Measurements from ENCODE around the gene SRGAP1. TPM values are rescaled to one million over a fixed set of nuclear protein-coding genes. Genes with fewer than 3 reads are reported as not detected.

The SRGAP1 gene
- total RNA-seq, 1 experiment from 2014 or later: 28.3 TPM

DNA sequence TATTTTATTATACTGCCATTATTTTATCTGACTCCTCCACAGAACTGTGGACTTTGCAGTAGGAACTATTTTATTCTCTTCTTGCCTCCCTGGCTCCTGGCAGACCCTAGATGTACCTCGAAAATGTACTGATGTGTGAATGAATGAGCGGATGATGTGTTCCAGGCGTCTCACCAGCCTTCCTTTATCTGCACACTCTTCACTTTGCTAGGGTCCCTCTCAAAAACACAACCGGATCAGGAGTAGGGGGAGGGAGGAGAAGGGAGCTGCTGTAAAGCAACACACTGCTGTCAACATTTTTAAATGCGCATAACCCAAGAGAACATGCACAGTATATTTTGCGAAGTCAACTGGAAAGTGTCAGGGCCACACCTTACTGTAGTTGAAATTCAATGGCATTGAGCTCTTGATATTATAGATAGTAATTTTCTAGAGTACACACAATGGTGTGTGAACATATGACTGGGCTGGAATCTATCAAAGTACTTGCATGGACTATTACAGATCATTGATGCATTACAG is 36.3 kb downstream of the SRGAP1 start:
- TF ChIP-seq, protein P1, sequence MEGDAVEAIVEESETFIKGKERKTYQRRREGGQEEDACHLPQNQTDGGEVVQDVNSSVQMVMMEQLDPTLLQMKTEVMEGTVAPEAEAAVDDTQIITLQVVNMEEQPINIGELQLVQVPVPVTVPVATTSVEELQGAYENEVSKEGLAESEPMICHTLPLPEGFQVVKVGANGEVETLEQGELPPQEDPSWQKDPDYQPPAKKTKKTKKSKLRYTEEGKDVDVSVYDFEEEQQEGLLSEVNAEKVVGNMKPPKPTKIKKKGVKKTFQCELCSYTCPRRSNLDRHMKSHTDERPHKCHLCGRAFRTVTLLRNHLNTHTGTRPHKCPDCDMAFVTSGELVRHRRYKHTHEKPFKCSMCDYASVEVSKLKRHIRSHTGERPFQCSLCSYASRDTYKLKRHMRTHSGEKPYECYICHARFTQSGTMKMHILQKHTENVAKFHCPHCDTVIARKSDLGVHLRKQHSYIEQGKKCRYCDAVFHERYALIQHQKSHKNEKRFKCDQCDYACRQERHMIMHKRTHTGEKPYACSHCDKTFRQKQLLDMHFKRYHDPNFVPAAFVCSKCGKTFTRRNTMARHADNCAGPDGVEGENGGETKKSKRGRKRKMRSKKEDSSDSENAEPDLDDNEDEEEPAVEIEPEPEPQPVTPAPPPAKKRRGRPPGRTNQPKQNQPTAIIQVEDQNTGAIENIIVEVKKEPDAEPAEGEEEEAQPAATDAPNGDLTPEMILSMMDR (IDR thresholded peaks at IDR 0.05; ENCODE audit: unreplicated experiment): no peak
- CTCF ChIA-PET: no interaction called here
- no peak for DNase-seq
- Mint-ChIP-seq H3K9me3 (ENCODE audit: low read depth, unreplicated experiment) (no peaks in the 10 kb centered on the region), H3K36me3 (ENCODE audit: insufficient read depth, unreplicated experiment) (no peaks in the 10 kb centered on the region), H3K27me3 (ENCODE audit: unreplicated experiment) (no peaks in the 10 kb centered on the region), H3K4me1 (ENCODE audit: low read depth, unreplicated experiment) (peaks cover 9% of the 10 kb centered on the region), H3K27ac (ENCODE audit: unreplicated experiment) (no peak overlapping the region), H3K4me3 (ENCODE audit: low read depth, unreplicated experiment) (no peak overlapping the region)
- intact Hi-C loops (cut with micrococcal nuclease; ENCODE audit: unreplicated experiment): no loop called here
- BruUV-seq (replicated peaks): no TSS peak

DNA sequence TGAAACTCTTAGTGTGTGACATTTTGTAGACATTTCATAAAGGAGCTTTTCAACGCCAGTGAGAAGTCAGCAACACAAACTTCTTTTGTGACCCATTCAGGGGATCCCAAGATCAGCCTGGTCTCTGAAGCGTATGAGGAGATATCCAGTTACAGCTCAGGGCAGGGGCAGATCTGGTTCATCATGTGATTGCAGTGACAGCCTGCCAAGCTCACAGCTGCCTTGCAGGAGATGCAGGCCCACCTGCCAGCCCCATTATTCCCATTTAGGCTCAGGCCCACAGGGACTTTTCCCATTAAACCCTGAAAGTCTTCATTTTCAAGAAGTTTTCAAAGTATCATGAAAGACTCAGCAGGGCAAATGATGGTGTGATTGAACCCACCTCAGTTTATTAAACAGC is 38.3 kb downstream of the SRGAP1 start:
- Mint-ChIP-seq H3K4me3 (ENCODE audit: low read depth, unreplicated experiment) (no peak overlapping the region), H3K9me3 (ENCODE audit: low read depth, unreplicated experiment) (no peaks in the 10 kb centered on the region), H3K27ac (ENCODE audit: unreplicated experiment) (no peak overlapping the region), H3K36me3 (ENCODE audit: insufficient read depth, unreplicated experiment) (no peaks in the 10 kb centered on the region), H3K27me3 (ENCODE audit: unreplicated experiment) (no peaks in the 10 kb centered on the region), H3K4me1 (ENCODE audit: low read depth, unreplicated experiment) (peaks cover 9% of the 10 kb centered on the region)
- CTCF ChIA-PET: interaction anchor here (0.5 to 0.9 kb wide), 2 partner anchors 32 to 299 kb away, joined by 4 read pairs; no protein-coding TSS in a partner anchor
- BruUV-seq (replicated peaks): no TSS peak
- TF ChIP-seq, protein P1 (IDR thresholded peaks at IDR 0.05; ENCODE audit: unreplicated experiment): no peak
- DNase-seq: no peak
- intact Hi-C loops (cut with micrococcal nuclease; ENCODE audit: unreplicated experiment): no loop called here

DNA sequence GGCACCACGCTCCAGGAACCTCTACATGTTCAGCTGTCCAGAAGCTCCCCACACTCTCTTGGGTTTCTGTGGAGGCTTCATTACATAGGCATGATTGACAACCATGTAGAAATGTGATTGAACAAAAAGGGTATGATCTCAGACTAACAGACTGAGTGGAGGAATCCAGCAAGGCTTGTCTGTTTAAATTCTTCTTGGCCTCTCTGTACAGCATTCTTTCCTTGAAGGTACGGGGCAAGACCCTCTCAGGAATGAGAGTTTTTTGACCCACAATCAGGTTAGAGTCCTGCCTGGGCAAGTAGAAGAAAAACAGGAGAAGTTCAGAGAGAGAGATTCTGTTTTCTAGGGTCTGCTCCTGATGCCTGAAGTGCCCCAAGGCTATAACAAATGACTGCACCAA is 40.9 kb downstream of the SRGAP1 start:
- no TSS peak for BruUV-seq (replicated peaks)
- no peaks in the 10 kb centered on the region for H3K36me3 Mint-ChIP-seq (ENCODE audit: insufficient read depth, unreplicated experiment)
- TF ChIP-seq, protein P1 (IDR thresholded peaks at IDR 0.05; ENCODE audit: unreplicated experiment): no peak
- H3K27me3 Mint-ChIP-seq (ENCODE audit: unreplicated experiment): no peaks in the 10 kb centered on the region
- H3K9me3 Mint-ChIP-seq (ENCODE audit: low read depth, unreplicated experiment): no peaks in the 10 kb centered on the region
- intact Hi-C loops (cut with micrococcal nuclease; ENCODE audit: unreplicated experiment): no loop called here
- DNase-seq: no peak
- H3K27ac Mint-ChIP-seq (ENCODE audit: unreplicated experiment): no peak overlapping the region
- no peak overlapping the region for H3K4me3 Mint-ChIP-seq (ENCODE audit: low read depth, unreplicated experiment)
- H3K4me1 Mint-ChIP-seq (ENCODE audit: low read depth, unreplicated experiment): peaks cover 4% of the 10 kb centered on the region
- CTCF ChIA-PET: no interaction called here

DNA sequence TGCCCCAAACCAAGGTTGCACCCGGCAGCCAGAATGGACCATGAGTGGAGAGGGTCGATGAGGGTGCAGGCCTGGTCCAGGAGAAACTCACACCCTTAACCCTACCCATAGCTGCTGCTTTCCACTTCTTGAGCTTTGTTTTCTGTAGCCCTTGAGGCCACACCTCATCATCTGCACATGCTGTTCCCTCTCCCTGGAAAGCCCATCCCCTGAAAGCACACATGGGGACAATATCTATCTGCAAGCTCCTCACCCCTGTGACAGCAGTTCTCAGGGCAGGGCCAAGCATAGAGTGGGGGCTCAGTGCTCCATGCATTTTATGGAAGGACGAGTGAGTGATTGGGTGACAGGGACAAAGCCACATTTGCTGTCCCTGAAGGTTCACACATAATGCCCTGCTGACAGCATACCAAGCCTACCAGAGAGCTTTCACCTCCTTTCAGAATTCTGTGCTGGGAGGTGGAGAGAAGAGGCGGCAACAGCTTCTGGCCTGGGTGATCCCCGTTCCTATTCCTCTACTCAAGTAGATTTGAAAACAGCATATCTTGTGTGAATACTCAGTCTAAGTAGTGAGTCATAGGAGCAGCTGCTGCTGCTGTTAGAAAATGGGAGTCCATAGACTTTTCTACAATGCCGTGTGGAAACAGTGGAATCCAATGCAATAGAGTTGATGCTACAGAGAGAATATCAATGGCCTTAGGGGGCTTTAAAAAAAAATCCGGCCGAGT is 44.6 kb downstream of the SRGAP1 start:
- no peak for DNase-seq
- H3K36me3 Mint-ChIP-seq (ENCODE audit: insufficient read depth, unreplicated experiment): no peaks in the 10 kb centered on the region
- no peaks in the 10 kb centered on the region for H3K27me3 Mint-ChIP-seq (ENCODE audit: unreplicated experiment)
- H3K9me3 Mint-ChIP-seq (ENCODE audit: low read depth, unreplicated experiment): no peaks in the 10 kb centered on the region
- TF ChIP-seq, protein P1 (IDR thresholded peaks at IDR 0.05; ENCODE audit: unreplicated experiment): no peak
- H3K27ac Mint-ChIP-seq (ENCODE audit: unreplicated experiment): no peak overlapping the region
- BruUV-seq (replicated peaks): no TSS peak
- no peaks in the 10 kb centered on the region for H3K4me1 Mint-ChIP-seq (ENCODE audit: low read depth, unreplicated experiment)
- CTCF ChIA-PET: interaction anchor here (0.8 to 1.1 kb wide), 2 partner anchors 26 to 44 kb away, joined by 3 read pairs; partner anchors contain the start of gene SRGAP1
- no peak overlapping the region for H3K4me3 Mint-ChIP-seq (ENCODE audit: low read depth, unreplicated experiment)
- intact Hi-C loops (cut with micrococcal nuclease; ENCODE audit: unreplicated experiment): no loop called here
